ENCODE data around the gene SLC25A12.
"Not testable (repeated sequence)": the region's sequence is repeated elsewhere in the genome, so short reads cannot be mapped to it uniquely, and the experiment has no call there.

Gene SLC25A12

DNA sequence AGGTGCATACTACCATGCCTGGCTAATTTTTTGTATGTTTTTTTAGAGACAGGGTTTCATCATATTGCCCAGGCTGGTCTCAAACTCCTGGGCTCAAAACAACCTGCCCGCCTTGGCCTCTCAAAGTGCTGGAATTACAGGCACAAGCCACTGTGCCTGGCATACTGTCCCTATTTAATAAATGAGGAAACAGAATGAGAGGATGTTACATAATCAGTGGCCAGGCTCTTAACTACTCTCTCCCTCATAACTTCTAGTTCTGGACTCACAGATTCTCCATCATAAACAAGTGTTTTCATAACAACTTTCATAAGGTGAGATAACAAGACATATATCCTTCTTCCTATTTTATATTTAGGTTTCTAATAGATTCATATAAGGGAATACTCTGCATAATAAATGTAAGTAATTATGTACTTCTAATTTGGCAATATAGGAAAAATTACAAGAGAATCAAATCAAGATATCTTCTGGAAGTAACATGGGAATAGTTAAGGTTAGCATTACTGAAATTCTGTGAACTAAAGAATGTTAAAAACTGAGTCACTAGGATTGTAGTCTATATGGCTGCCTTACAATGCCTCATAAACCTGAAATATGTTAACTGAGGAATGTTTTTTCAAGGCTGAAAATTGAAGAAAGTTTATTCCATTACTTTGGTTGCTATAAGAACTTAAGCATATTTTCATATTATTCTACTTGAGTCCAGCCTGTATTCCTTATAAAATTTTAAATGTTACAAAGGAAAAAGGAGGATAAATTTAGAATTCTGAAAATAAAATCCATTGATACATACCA is 71.3 kb downstream of the SLC25A12 start:
- no peak for DNase-seq

GRCh38 chr2:171819453-171819852 is 74.6 kb downstream of the SLC25A12 start:
- no peak for DNase-seq

DNA sequence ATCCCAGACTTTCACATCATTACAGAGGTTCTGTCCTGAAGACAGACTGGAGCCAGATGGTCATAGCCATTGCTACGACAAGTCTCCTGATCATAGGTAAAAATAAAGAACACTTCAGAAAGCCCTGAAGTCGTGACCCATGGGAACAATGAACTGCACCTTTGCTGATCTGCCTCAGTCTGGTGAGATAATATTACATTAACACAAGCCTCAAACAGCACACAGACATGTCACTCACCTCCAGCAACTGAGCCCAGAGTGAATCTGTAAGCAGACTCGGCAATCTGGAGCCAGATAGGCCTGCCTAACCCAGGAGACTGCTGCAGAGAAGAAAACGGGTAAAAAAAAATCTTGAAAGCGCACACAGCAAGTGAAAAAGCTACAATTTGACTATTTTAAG is 79.2 kb downstream of the SLC25A12 start:
- no peak for DNase-seq

DNA sequence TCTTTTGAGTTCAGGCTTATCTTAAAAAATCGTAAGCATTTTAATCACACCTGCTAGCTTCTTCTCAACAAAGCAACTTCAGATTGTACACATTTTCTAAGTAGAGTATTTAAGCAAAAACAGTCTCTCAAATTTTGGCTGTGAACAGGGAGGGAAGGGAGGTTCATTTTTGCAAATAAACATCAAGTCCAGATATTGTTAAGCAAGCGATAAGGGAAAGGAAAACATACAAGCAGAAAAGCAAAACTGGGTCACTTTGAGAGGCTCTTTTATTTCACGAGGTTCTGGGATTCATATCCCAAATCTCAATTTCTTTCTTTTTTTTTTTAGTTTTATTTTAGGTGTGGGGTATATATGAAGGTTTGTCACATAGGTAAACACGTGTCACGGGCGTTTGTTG is 79.9 kb downstream of the SLC25A12 start:
- DNase-seq: no peak

DNA sequence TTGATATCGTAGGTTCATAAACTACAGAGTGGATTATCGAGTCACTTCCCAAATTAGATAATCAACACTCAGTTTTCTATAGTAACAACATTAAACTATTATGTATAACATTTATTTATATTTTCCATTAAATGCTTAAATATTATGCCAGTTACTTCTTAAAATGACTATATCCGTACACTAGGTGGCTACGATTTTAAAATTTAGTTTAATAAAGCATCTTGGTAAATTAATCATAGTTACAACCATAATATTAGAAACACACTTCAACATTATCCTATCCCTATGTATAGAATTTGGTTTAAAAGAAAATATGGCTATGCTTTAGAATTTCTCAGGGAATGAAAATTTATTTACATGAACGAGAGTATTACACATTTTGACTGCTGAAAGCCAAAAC is 80.3 kb downstream of the SLC25A12 start:
- DNase-seq: no peak

DNA sequence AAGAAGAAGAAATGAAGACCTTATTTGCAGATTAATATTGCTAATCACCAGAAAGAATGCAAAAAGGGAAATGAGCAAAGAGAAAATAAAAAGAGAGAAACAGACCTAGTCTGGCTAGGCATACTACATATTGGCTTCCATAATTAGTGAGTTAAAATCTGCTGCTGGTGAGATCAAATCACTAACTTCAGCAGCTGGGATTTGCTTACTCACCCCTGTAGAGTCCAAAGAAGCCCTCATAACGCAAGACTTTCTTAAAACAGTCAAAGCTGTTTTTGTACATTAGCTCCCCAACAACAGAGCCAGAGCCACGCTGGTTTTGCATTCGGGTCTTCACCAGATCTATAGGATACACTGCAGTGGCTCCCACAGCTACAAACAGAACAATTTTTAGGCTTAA is 80.9 kb downstream of the SLC25A12 start:
- no peak for DNase-seq

GRCh38 chr2:171811245-171811628 is 82.8 kb downstream of the SLC25A12 start:
- no peak for DNase-seq

DNA sequence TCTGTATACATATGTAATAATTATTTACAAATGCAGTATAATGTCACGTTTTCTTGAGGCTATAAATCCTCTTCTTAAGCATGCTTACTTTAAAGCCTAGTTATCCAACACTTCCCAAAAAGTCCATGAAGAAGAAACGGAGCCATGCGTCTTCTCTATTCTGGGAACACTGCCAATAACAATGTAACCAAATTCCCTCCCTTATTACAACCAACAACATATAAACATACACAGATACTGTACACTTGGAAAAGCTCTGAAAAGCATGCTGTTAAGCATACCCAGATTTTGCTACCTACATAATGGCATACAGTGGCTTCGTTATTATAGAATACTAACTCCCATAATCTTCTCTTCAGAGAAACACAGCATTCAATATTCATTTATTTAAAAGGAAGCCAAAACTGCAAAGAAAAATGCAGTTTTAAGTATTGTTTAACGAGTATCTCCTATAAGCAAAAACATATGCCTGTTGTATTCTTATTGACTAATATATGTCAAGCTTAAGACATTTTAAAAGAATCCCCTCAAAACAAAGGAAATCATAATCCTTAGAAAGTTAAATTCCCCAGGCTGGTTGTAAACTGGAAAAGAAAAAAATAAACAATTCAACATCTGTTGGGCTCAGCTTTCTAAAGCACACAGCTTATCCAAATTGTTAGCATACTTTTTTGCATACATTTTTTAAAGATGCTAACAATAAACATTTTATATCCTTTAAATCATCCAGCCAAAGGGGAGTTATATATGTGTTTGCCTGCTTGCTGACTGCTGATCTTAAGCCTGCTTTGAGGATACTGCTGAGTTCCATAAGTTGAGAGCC is 83.4 kb downstream of the SLC25A12 start:
- no peak for DNase-seq

DNA sequence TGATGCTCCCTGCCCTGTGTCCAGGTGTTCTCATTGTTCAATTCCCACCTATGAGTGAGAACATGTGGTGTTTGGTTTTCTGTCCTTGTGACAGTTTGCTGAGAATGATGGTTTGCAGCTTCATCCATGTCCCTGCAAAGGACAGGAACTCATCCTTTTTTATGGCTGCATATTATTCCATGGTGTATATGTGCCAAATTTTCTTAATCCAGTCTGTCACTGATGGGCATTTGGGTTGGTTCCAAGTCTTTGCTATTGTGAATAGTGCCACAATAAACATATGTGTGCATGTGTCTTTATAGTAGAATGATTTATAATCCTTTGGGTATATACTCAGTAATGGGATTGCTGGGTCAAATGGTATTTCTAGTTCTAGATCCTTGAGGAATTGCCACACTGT is 85.2 kb downstream of the SLC25A12 start:
- DNase-seq: not testable (repeated sequence)

GRCh38 chr2:171807831-171808393 is 86.1 kb downstream of the SLC25A12 start:
- DNase-seq: no peak

- no peak for DNase-seq
Observed at GRCh38 chr2:171807119-171807518, 86.9 kb downstream of the SLC25A12 start.

DNA sequence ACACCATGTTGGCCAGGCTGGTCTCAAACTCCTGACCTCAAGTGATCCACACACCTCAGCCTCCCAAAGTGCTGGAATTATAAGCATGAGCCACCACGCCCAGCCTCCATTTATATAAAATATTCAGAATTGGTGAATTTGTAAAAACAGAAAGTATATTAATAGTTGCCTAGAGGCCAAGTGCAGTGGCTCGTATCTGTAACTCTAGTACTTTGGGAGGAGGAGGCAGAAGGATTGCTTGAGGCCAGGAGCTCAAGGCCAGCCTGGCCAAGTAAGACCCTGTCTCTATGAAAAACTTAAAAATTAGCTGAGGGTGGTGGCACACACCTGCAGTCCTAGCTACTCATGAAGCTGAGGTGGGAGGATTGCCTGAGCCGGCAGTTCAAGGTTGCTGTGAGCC is 89.6 kb downstream of the SLC25A12 start:
- DNase-seq: no peak

- DNase-seq: no peak
Observed at GRCh38 chr2:171803757-171804156, 90.3 kb downstream of the SLC25A12 start.

DNA sequence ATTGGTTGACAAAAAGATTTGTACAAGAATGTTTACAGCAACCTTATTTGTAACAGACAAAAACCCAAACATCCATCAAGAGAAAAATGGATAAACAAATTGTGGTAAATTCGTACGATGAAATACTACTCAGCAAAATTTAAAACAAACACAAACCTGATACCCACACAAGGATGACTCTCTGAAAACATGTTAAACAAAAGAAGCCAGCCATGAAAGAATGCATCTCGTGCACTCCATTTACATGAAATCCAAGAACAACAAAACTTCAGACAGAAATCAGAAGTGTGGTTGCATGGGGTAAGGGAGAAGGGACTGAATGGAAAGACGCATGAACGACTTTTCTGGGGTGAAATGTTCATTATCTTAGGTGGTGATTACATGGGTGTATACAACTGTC is 93.4 kb downstream of the SLC25A12 start:
- no peak for DNase-seq

- no peak for DNase-seq
Observed at GRCh38 chr2:171798156-171798820, 95.8 kb downstream of the SLC25A12 start.

DNA sequence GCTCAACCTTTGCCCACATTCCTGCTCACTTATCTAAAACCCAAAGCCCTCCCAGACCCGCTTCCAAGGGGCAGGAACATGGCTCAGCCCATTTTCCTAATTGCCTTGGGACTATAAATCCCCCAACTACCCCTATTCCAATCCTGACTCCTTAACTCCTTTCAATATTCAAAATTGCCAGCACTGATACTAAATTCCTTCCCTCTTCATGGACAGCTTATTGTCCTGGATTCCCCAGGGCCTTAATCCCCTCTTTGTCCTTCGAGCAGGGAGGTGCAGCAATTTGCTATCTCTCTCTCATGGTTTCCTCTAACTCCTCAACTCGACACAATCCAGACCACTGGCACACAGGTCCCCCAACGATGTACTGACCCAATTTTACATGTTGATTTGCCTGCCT is 99.1 kb downstream of the SLC25A12 start:
- no peak for DNase-seq

DNA sequence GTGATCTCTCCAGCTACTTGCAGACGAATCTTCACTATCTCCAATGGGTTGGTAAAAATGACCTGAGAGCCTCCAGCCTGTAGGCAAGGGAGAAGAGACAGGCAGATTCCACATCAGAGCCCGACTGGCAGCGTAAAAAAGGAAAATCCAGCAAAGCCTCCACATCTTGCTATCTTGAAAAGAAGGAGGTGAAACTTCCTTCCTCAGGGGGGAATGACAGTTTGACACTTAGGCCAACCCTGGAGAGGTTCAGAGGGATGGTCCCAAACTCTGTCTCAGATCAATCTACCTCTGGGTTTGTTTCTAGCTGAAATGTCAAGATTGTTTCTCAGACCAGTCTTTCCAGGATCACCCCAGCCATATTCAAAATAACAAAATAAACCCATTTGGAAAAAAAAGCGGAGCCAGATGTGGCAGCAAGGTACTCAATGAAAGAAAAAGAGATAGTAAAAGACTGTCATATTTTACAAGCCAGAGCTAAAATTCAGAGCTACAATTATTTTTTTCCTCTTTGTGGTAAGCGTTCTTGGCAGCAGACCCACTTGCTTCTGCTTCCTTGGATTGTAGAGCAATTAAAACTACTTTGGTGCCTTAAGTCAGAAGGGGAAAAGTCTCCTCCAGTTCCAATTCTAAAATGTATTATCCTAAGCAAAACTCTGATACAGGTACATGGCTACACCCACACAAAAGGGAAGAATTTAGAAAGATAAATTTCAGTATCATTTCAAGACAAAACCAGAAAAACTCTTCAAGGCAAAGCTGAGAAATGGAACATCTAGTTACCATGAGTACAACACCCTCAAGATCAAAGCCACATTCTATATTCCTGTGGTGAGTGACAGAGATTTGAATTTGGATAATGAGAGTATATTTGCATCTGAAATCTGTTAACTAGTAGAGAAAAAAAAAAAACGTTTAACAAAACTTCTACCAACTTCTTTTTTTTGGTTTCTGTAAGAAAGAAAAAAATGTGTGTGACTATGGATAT is 100.1 kb downstream of the SLC25A12 start:
- DNase-seq: no peak

GRCh38 chr2:171792886-171793580 is 101.0 kb downstream of the SLC25A12 start:
- DNase-seq: no peak

- no peak for DNase-seq
Observed at GRCh38 chr2:171792157-171792556, 101.9 kb downstream of the SLC25A12 start.

GRCh38 chr2:171791361-171791760 is 102.7 kb downstream of the SLC25A12 start:
- DNase-seq: no peak

DNA sequence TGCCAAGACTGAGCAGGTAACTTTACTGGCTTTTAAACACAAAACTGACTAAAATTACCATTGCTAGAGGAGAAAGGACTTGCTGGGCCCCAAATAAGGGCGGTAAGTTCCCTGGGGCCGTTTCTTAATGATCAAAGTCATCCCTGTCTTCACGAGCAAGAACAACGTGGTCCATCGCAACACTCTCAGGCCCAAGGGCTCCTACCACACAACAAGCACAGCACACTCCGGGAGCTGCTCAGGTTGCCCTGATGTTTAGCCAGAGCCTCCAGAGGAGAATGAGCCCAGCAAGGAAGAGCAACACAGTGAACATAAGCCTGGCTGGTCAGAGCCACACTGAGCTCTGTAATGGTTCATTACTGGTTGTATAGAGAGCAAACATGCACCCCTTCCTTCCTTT is 104.1 kb downstream of the SLC25A12 start:
- DNase-seq: no peak
